CD14-positive monocyte (primary cell): ENCODE measurements around the gene MROH2B. TPM values are rescaled to one million over a fixed set of nuclear protein-coding genes. Genes with fewer than 3 reads are reported as not detected.

Source experiments
- DNase-seq, 3 donors: peaks; one replicate each; pipeline ENCODE4 v3.0.0-alpha.2; 2011 to 2022
- H2AFZ ChIP-seq: 2 replicates; pipeline ENCODE4 v1.6.0; 2012; ENCODE audit warnings: mild to moderate bottlenecking, low read depth, low read length, inconsistent platforms; ENCODE audit not compliant: insufficient read depth, poor library complexity, severe bottlenecking
- H3K27ac ChIP-seq, 2 donors: 1 replicate in 1 of 2; 2 replicates in 1 of 2; pipeline ENCODE4 v1.5.1; 2012 to 2013; ENCODE audit warnings: low read length in 2 of 2, control low read depth in 1 of 2, inconsistent platforms in 1 of 2, low read depth in 1 of 2, mild to moderate bottlenecking in 1 of 2
- H3K27me3 ChIP-seq, 2 donors: one replicate each; pipeline versions ENCODE4 v1.6.0 to v1.6.1; 2011 to 2013; ENCODE audit warnings: low read length in 2 of 2; ENCODE audit not compliant: control insufficient read depth in 2 of 2, insufficient read depth in 2 of 2
- H3K36me3 ChIP-seq, 2 donors: replicated peaks in 1 of 2; 1 replicate in 1 of 2; 2 replicates in 1 of 2; pipeline versions ENCODE4 v1.5.1 to v1.6.1; 2012 to 2013; ENCODE audit warnings: low read length in 2 of 2, control low read depth in 1 of 2, inconsistent platforms in 1 of 2, mild to moderate bottlenecking in 1 of 2; ENCODE audit not compliant: insufficient read depth in 2 of 2, control insufficient read depth in 1 of 2
- H3K4me1 ChIP-seq, 2 donors: 1 replicate in 1 of 2; 2 replicates in 1 of 2; pipeline versions ENCODE4 v1.5.1 to v1.6.1; 2012 to 2013; ENCODE audit warnings: low read length in 2 of 2, control low read depth in 1 of 2, inconsistent platforms in 1 of 2, mild to moderate bottlenecking in 1 of 2, moderate library complexity in 1 of 2; ENCODE audit not compliant: insufficient read depth in 2 of 2, control insufficient read depth in 1 of 2
- H3K4me2 ChIP-seq: replicated peaks from 2 replicates; pipeline ENCODE3; 2012; ENCODE audit warnings: low read length, moderate library complexity, mild to moderate bottlenecking; ENCODE audit not compliant: poor library complexity, severe bottlenecking; ENCODE audit errors: extremely low read depth
- H3K4me3 ChIP-seq, 3 experiments: fragments of 200-600 bp in 1 of 3; sonication (generic) in 1 of 3; replicated peaks in 1 of 3; 1 replicate in 2 of 3; 2 replicates in 1 of 3; pipeline ENCODE4 v1.5.1; 2011 to 2013; ENCODE audit warnings: low read length in 3 of 3, mild to moderate bottlenecking in 3 of 3, control low read depth in 2 of 3, low read depth in 2 of 3, inconsistent platforms in 1 of 3, moderate library complexity in 1 of 3
- H3K79me2 ChIP-seq: 2 replicates; pipeline ENCODE4 v1.6.0; 2012; ENCODE audit warnings: mild to moderate bottlenecking, control low read depth, inconsistent platforms, low read length, moderate library complexity; ENCODE audit not compliant: insufficient read depth
- H3K9ac ChIP-seq: 2 replicates; pipeline ENCODE4 v1.6.0; 2017; ENCODE audit warnings: low read length, mild to moderate bottlenecking; ENCODE audit not compliant: insufficient read depth, poor library complexity, severe bottlenecking
- H3K9me3 ChIP-seq, 2 donors: replicated peaks in 1 of 2; 1 replicate in 1 of 2; 2 replicates in 1 of 2; pipeline versions ENCODE4 v1.5.1 to v1.6.1; 2012 to 2013; ENCODE audit warnings: low read length in 2 of 2, control low read depth in 1 of 2; ENCODE audit not compliant: control insufficient read depth in 1 of 2, insufficient read depth in 1 of 2
- H4K20me1 ChIP-seq: 2 replicates; pipeline ENCODE4 v1.6.0; 2012; ENCODE audit warnings: mild to moderate bottlenecking, low read length, control low read depth, moderate library complexity; ENCODE audit not compliant: insufficient read depth
- H3K27ac Mint-ChIP-seq, 7 donors: one replicate each; pipeline ENCODE4 v1.8.0; 2020; ENCODE audit warnings: mild to moderate bottlenecking in 7 of 7, mixed read lengths in 7 of 7, moderate library complexity in 6 of 7, inconsistent platforms in 2 of 7
- H3K27me3 Mint-ChIP-seq, 3 donors: one replicate each; pipeline ENCODE4 v1.8.0; 2021 to 2022; ENCODE audit warnings: low read depth in 3 of 3, mild to moderate bottlenecking in 3 of 3, mixed read lengths in 3 of 3, moderate library complexity in 3 of 3, inconsistent platforms in 1 of 3
- H3K36me3 Mint-ChIP-seq, 2 donors: one replicate each; pipeline ENCODE4 v1.8.0; 2020; ENCODE audit warnings: mixed read lengths in 2 of 2, inconsistent platforms in 1 of 2, mild to moderate bottlenecking in 1 of 2
- H3K4me1 Mint-ChIP-seq: one replicate; pipeline ENCODE4 v1.8.0; 2020; ENCODE audit warnings: mild to moderate bottlenecking, mixed read lengths
- H3K4me3 Mint-ChIP-seq, 2 donors: one replicate each; pipeline ENCODE4 v1.8.0; 2020; ENCODE audit warnings: mild to moderate bottlenecking in 2 of 2, mixed read lengths in 2 of 2, moderate library complexity in 1 of 2
- H3K9me3 Mint-ChIP-seq, 7 donors: one replicate each; pipeline ENCODE4 v1.8.0; 2020 to 2022; ENCODE audit warnings: mixed read lengths in 7 of 7, mild to moderate bottlenecking in 6 of 7, moderate library complexity in 6 of 7, inconsistent platforms in 2 of 7
- WGBS: methylation state at CpG from one replicate; pipeline ENCODE4 v1.1.5; 2013; ENCODE audit warnings: missing lambda C conversion rate; ENCODE audit not compliant: insufficient coverage; 5-methylcytosine and 5-hydroxymethylcytosine counted together
- intact Hi-C, 2 donors: fragments of 100-400 bp; cut with micrococcal nuclease; formaldehyde crosslinking; loops; one replicate each; pipeline versions ENCODE4 v1.15.0 to v1.15.1; 2023
- polyA plus RNA-seq, 3 donors: library from polyadenylated mRNA; depleted of rRNA in 1 of 3; unstranded in 2 of 3; stranded (reverse) in 1 of 3; fragments of 300-500 nt in 2 of 3; fragments of >200 nt in 1 of 3; fragmentation: Illumina TruSeq in 2 of 3; gene quantifications; 1 replicate in 2 of 3; 2 replicates in 1 of 3; pipeline ENCODE4 v1.2.3, GENCODE V29; 2012 to 2021
- TF ChIP-seq, protein P1 (sequence below): fragments of 200-600 bp; IDR thresholded peaks from one replicate; pipeline ENCODE4 v1.8.0; 2022; ENCODE audit warnings: antibody characterized with exemption, mild to moderate bottlenecking

Gene MROH2B
- polyA plus RNA-seq, 3 donors, result not detected

DNA sequence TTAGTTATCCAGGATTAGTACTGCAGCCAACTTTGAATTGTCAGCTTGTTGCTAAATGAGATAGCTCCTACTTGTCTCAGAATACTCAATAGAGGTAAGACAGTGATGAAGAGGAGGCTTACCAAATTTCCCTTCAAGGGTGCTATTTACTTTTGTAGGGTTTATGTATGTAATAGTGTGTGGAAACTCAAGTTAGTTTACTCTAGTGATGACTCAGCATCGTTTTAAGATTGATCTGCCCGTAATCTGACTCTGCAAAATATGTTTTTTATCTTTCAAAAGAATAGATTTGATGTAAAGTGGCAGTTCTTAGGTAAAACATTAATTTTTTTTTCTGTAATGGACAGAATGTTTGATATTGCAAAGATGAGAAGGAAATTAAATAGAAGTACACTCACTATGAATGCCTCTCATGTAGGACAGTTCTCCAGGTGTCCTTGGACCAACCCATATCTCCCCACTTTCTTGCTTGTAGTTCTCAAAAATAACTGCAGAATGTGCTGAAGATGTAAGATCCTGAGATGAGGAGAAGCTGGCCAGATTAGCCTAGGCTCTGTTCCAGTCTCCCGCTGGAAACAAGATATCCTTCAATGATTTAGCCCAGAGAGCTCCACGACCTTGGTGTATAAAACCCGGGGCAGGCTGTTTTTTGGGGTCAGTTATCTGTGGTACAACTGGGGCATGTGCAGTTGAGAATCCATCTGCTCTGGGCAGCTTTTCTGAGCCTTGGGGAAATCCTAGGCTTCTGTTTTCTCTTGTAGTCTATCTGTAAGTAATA, 24.4 kb upstream of the MROH2B start:
- Histone ChIP-seq H3K4me2 (no peak overlapping the region), H3K9ac (no peak overlapping the region), H3K4me3 (no peak overlapping the region), H3K27me3 (no peaks in the 10 kb centered on the region), H3K9me3 (peaks cover 0 to 5% of the 10 kb centered on the region in 2 donors), H3K79me2 (no peaks in the 10 kb centered on the region), H2AFZ (no peak overlapping the region), H4K20me1 (no peaks in the 10 kb centered on the region), H3K4me1 (no peaks in the 10 kb centered on the region), H3K27ac (no peak overlapping the region), H3K36me3 (no peaks in the 10 kb centered on the region)
- H3K9me3 Mint-ChIP-seq, result peaks cover 0 to 8% (median 1%) of the 10 kb centered on the region in 7 donors
- DNase-seq, result no peak
- H3K27me3 Mint-ChIP-seq, result no peaks in the 10 kb centered on the region
- TF ChIP-seq, protein P1, sequence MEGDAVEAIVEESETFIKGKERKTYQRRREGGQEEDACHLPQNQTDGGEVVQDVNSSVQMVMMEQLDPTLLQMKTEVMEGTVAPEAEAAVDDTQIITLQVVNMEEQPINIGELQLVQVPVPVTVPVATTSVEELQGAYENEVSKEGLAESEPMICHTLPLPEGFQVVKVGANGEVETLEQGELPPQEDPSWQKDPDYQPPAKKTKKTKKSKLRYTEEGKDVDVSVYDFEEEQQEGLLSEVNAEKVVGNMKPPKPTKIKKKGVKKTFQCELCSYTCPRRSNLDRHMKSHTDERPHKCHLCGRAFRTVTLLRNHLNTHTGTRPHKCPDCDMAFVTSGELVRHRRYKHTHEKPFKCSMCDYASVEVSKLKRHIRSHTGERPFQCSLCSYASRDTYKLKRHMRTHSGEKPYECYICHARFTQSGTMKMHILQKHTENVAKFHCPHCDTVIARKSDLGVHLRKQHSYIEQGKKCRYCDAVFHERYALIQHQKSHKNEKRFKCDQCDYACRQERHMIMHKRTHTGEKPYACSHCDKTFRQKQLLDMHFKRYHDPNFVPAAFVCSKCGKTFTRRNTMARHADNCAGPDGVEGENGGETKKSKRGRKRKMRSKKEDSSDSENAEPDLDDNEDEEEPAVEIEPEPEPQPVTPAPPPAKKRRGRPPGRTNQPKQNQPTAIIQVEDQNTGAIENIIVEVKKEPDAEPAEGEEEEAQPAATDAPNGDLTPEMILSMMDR, result no peak
- H3K27ac Mint-ChIP-seq, result no peak overlapping the region
- H3K36me3 Mint-ChIP-seq, result no peaks in the 10 kb centered on the region
- H3K4me3 Mint-ChIP-seq, result no peak overlapping the region
- 88% methylated on average over 1 of the region's 5 CpGs for WGBS
- no peaks in the 10 kb centered on the region for H3K4me1 Mint-ChIP-seq
- intact Hi-C loops, result no loop called here

DNA sequence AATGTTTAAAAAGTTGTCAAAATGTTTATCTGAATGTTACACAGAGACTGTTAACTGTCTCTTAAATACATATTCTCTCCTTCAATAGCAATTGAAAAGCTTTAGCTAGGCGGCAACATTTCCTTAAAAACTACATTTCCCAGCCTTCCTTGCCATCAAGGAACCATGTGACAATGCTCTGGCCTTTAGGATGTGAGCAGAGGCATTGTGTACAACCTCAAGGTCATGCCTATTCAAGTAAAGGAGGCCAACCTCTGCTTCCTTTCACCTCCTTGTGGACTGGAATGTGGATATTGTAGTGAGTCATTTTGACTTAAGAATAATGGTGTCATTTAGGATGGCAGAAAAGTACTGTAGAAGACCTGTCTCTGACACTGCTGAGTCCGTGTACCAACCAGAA, 23.7 kb upstream of the MROH2B start:
- Mint-ChIP-seq H3K9me3 (peaks cover 0 to 8% (median 2%) of the 10 kb centered on the region in 7 donors), H3K4me1 (no peaks in the 10 kb centered on the region), H3K36me3 (no peaks in the 10 kb centered on the region), H3K27me3 (no peaks in the 10 kb centered on the region), H3K4me3 (no peak overlapping the region), H3K27ac (no peak overlapping the region)
- Histone ChIP-seq H3K79me2 (no peaks in the 10 kb centered on the region), H3K9ac (no peak overlapping the region), H3K4me3 (no peak overlapping the region), H3K4me1 (no peaks in the 10 kb centered on the region), H3K4me2 (no peak overlapping the region), H3K9me3 (peaks cover 0 to 5% of the 10 kb centered on the region in 2 donors), H3K36me3 (no peaks in the 10 kb centered on the region), H2AFZ (no peak overlapping the region), H3K27me3 (no peaks in the 10 kb centered on the region), H4K20me1 (no peaks in the 10 kb centered on the region), H3K27ac (no peak overlapping the region)
- TF ChIP-seq, protein P1, result no peak
- WGBS, result 71% methylated on average over 1 of the region's 2 CpGs
- DNase-seq, result no peak
- intact Hi-C loops, result no loop called here
